ENCODE measurements around the gene MID1IP1.

GRCh38 chrX:38754818-38755718 lies 46.2 kb upstream of the MID1IP1 start:
- TF ChIP-seq EZH2 (IDR thresholded peaks at IDR 0.05; ENCODE audit: low read depth, low read length, severe bottlenecking), result no peak
- TF ChIP-seq ZNF274 (IDR thresholded peaks at IDR 0.05; ENCODE audit: borderline replicate concordance, extremely low read depth, low read length), result no peak
- no peak for TF ChIP-seq POLR2A (IDR thresholded peaks at IDR 0.05; ENCODE audit: control extremely low read depth in 1 of 2, low read depth in 2 of 2, low read length in 2 of 2)
- TF ChIP-seq CTCF (IDR thresholded peaks at IDR 0.05; ENCODE audit: control extremely low read depth in 1 of 3, insufficient read depth in 1 of 3, low read depth in 1 of 3, low read length in 3 of 3), result no peak
- no peak for TF ChIP-seq YY1 (IDR thresholded peaks at IDR 0.05; ENCODE audit: low read depth, low read length)
- no peak for TF ChIP-seq TBP (IDR thresholded peaks at IDR 0.05; ENCODE audit: low read depth, low read length)
- TF ChIP-seq POLR2AphosphoS5 (IDR thresholded peaks at IDR 0.05; ENCODE audit: low read depth, low read length), result no peak
- no peak for TF ChIP-seq EGR1 (IDR thresholded peaks at IDR 0.05; ENCODE audit: borderline replicate concordance, low read depth, low read length)
- TF ChIP-seq E2F6 (IDR thresholded peaks at IDR 0.05), result no peak
